Measurements from ENCODE around the gene CIAO1.

CIAO1 gene

DNA sequence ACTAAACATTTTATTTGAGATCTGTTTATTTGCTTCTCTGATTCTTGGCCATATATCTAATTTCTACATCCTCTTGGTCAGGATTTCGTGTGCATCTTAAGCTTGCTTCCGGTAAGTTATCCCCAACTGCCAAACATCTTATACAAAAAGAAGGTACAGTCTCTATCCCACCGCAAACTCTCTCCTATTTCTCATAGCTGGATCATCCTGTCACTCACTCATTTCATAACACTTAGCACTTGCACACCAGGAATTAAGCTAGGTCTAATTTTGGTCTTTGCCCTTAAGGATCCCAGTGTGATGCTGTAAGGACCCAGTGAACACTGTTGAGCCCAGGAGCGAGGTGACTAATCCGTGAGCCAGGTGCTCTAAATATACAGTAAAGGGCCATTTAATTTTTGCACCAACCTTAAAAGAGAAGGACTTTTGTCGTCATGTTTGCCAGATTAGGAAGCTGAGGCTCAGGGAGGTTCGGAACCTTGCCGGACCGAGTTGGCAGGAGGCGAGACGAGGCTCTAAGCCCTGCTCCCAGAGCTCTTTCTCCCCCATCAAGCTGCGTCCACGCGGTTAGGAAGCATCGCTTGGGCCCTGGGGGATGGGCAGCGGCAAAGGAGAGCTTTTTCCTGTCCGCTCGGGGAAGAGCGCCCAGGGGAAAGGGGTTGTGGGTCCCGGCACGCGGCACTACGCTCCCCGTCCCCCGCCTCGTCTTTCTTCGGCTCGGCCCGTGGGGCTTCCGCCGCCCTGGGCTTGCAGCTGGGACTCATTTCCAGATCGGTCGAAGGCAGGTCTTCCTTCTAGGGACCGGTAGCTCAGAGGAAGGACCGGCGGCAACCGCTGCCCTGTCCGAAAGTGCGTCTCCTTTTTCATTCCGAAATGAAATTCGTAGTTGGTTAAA, 55.0 kb downstream of the CIAO1 start:
- peak; percentile 71 for DNase-seq
- Histone ChIP-seq H3K27me3 (no peaks in the 10 kb centered on the region), H3K9me3 (no peaks in the 10 kb centered on the region), H3K36me3 (no peaks in the 10 kb centered on the region), H3K4me1 (no peaks in the 10 kb centered on the region), H3K4me3 (ENCODE audit: low read depth, low read length) (peak overlapping the region; percentile 72)
- TF ChIP-seq, protein P1, sequence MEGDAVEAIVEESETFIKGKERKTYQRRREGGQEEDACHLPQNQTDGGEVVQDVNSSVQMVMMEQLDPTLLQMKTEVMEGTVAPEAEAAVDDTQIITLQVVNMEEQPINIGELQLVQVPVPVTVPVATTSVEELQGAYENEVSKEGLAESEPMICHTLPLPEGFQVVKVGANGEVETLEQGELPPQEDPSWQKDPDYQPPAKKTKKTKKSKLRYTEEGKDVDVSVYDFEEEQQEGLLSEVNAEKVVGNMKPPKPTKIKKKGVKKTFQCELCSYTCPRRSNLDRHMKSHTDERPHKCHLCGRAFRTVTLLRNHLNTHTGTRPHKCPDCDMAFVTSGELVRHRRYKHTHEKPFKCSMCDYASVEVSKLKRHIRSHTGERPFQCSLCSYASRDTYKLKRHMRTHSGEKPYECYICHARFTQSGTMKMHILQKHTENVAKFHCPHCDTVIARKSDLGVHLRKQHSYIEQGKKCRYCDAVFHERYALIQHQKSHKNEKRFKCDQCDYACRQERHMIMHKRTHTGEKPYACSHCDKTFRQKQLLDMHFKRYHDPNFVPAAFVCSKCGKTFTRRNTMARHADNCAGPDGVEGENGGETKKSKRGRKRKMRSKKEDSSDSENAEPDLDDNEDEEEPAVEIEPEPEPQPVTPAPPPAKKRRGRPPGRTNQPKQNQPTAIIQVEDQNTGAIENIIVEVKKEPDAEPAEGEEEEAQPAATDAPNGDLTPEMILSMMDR (IDR thresholded peaks at IDR 0.05; ENCODE audit: low read depth, low read length): no peak

All from BE2C (cell line).